Measurements from ENCODE around the gene FMO4. TPM values are rescaled to one million over a fixed set of nuclear protein-coding genes. Genes with fewer than 3 reads are reported as not detected.

The FMO4 gene
- total RNA-seq, 6 experiments from 2014 or later: 0.36 to 1.9 (median 0.88) TPM

Other genes starting within 250 kb of the FMO4 start
- gene FMO3, start 223.3 kb upstream of the FMO4 start, total RNA-seq (2021; fragmentation: NEBNext Ultra II Directional; extraction: Animal tissue kit (Norgen Biotek cat#: 25700)): under 1 TPM in 4 of 6 experiments, not detected in 2; 0.23 to 0.89 (median 0.40) TPM
- not detected for gene FMO2, start 128.9 kb upstream of the FMO4 start, total RNA-seq (2021; fragmentation: NEBNext Ultra II Directional; extraction: Animal tissue kit (Norgen Biotek cat#: 25700))
- not detected for gene FMO1, start 65.7 kb upstream of the FMO4 start, total RNA-seq (2021; fragmentation: NEBNext Ultra II Directional; extraction: Animal tissue kit (Norgen Biotek cat#: 25700))
- gene PRRC2C, start 171.3 kb downstream of the FMO4 start, total RNA-seq (2021; fragmentation: NEBNext Ultra II Directional; extraction: Animal tissue kit (Norgen Biotek cat#: 25700)): 100 to 1,000 TPM; 125 to 144 (median 136) TPM